ENCODE results near the gene DCLK2.

DCLK2 gene

GRCh38 chr4:150039274-150040127 lies 38.7 kb upstream of the DCLK2 start:
- TF ChIP-seq CTCF (conservative IDR thresholded peaks at IDR 0.05; ENCODE audit: low read depth, low read length), result no peak
- DNase-seq (ENCODE audit: low read depth), result no peak
- no peak overlapping the region for H3K4me3 ChIP-seq (ENCODE audit: low read length)

DNA sequence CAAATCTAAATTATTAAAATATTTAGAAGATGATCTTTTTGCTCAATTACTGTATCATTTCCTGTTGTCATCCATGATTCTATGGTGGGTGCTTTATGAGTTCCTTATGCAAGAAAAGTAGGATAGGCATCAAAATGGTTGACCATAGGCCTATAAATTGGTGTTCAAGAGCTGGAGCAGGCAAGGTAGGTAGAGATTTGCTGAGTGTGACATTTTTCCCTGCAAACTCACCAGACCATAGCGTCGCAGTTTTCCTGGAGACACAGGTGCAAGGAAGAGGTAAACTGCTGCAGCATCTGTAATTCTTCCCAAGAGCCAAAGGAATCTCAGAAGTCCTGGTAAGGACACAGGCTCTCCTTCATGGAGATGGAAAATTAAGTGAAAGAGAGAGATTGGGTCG lies 33.7 kb upstream of the DCLK2 start:
- H3K4me3 ChIP-seq (ENCODE audit: low read length), result no peak overlapping the region
- no peak for DNase-seq (ENCODE audit: low read depth)
- no peak for TF ChIP-seq CTCF (conservative IDR thresholded peaks at IDR 0.05; ENCODE audit: low read depth, low read length)

DNA sequence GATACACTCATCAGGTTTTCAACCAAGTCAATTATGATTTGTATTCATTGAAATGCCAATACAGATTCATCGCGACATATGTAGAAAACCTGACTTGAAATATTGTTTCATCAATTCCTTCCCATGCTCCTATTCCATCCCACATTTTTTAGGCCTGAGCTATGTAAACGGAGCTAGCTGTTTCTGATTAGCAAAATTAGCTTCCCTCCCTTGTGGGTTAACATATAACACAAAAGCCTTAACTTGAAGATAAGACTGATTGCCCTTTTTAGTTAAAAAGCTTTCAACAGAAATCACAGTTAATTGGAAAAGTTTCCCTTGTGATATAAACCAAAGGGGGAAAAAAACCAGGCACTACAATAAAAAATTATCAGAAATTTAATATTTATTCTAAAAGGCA lies 32.8 kb upstream of the DCLK2 start:
- no peak for TF ChIP-seq CTCF (conservative IDR thresholded peaks at IDR 0.05; ENCODE audit: low read depth, low read length)
- H3K4me3 ChIP-seq (ENCODE audit: low read length), result no peak overlapping the region
- DNase-seq (ENCODE audit: low read depth), result no peak

GRCh38 chr4:150046728-150047217 lies 31.5 kb upstream of the DCLK2 start:
- TF ChIP-seq CTCF (conservative IDR thresholded peaks at IDR 0.05; ENCODE audit: low read depth, low read length), result no peak
- H3K4me3 ChIP-seq (ENCODE audit: low read length), result no peak overlapping the region
- DNase-seq (ENCODE audit: low read depth), result no peak

- no peak for DNase-seq (ENCODE audit: low read depth)
- no peak for TF ChIP-seq CTCF (conservative IDR thresholded peaks at IDR 0.05; ENCODE audit: low read depth, low read length)
- no peak overlapping the region for H3K4me3 ChIP-seq (ENCODE audit: low read length)
Measured at GRCh38 chr4:150047546-150047945, 30.7 kb upstream of the DCLK2 start.

DNA sequence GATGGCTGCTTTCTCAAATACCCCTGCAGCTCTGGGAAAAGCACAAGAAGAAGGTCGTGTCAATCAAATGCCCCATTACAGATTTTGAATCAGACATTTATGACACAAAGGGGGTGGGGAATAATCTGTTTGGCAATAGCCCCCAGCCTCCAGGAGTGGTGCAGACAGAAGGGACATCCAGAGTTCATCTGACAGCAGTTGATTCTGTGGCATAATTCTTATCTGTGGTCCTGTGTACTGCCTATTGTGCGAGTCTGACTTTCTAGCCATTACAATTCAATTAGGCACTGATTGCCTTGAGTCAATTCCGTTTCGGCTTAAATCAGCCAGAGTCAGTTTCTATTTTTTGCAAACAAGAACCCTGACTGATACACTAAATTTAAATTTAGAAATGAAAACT lies 28.6 kb upstream of the DCLK2 start:
- TF ChIP-seq CTCF (conservative IDR thresholded peaks at IDR 0.05; ENCODE audit: low read depth, low read length), result no peak
- H3K4me3 ChIP-seq (ENCODE audit: low read length), result no peak overlapping the region
- no peak for DNase-seq (ENCODE audit: low read depth)

- no peak for DNase-seq (ENCODE audit: low read depth)
- H3K4me3 ChIP-seq (ENCODE audit: low read length), result no peak overlapping the region
- TF ChIP-seq CTCF (conservative IDR thresholded peaks at IDR 0.05; ENCODE audit: low read depth, low read length), result no peak
Measured at GRCh38 chr4:150050566-150050965, 27.7 kb upstream of the DCLK2 start.

Data from retinal pigment epithelial cell (primary cell).